Epithelial cell of proximal tubule (primary cell): ENCODE measurements around the gene DERL2. TPM values are rescaled to one million over a fixed set of nuclear protein-coding genes. Genes with fewer than 3 reads are reported as not detected.

Experiments
- DNase-seq: peaks from one replicate; pipeline ENCODE4 v3.0.0-alpha.2; 2011; ENCODE audit warnings: low read depth
- H3K4me3 ChIP-seq: 2 replicates; pipeline ENCODE4 v1.5.1; 2011; ENCODE audit warnings: low read depth, mild to moderate bottlenecking, low read length
- CTCF ChIP-seq: conservative IDR thresholded peaks from 2 replicates; pipeline ENCODE4 v1.5.1; 2012; ENCODE audit warnings: low read depth, mild to moderate bottlenecking, low read length
- total RNA-seq: library from RNA; depleted of rRNA; stranded (reverse); fragments of >200 nt; gene quantifications from 2 replicates; pipeline ENCODE4 v1.2.3, GENCODE V29; 2015

The DERL2 gene
- total RNA-seq, 1 donor from 2014 or later: 21.4 TPM

GRCh38 chr17:5468075-5468473, 17.9 kb downstream of the DERL2 start:
- TF ChIP-seq CTCF: no peak
- H3K4me3 ChIP-seq: peak overlapping the region; percentile 85
- DNase-seq: peak; percentile 2

- no peak for DNase-seq
- peak overlapping the region; percentile 85 for H3K4me3 ChIP-seq
- TF ChIP-seq CTCF: no peak
Measured at GRCh38 chr17:5467416-5467815, 18.6 kb downstream of the DERL2 start.

- no peak overlapping the region for H3K4me3 ChIP-seq
- DNase-seq: no peak
- TF ChIP-seq CTCF: no peak
Measured at GRCh38 chr17:5466295-5466694, 19.7 kb downstream of the DERL2 start.

- no peak for DNase-seq
- no peak for TF ChIP-seq CTCF
- no peak overlapping the region for H3K4me3 ChIP-seq
Measured at GRCh38 chr17:5464717-5465507, 21.1 kb downstream of the DERL2 start.

- DNase-seq: no peak
- no peak overlapping the region for H3K4me3 ChIP-seq
- no peak for TF ChIP-seq CTCF
Measured at GRCh38 chr17:5446786-5447185, 39.2 kb downstream of the DERL2 start.

- no peak overlapping the region for H3K4me3 ChIP-seq
- no peak for TF ChIP-seq CTCF
Measured at GRCh38 chr17:5444209-5444608, 41.8 kb downstream of the DERL2 start.

GRCh38 chr17:5443728-5444127, 42.2 kb downstream of the DERL2 start:
- TF ChIP-seq CTCF: no peak
- no peak overlapping the region for H3K4me3 ChIP-seq
- DNase-seq: no peak

More at GRCh38 chr17:5444209-5444608, 41.8 kb downstream of the DERL2 start:
- no peak for DNase-seq
